SK-N-MC (cell line): Measurements from ENCODE around the gene STPG2.

Experiments used
- EZH2 ChIP-seq: fragments of 200-600 bp; sonication (generic); IDR thresholded peaks from one replicate; pipeline ENCODE4 v1.6.1; 2017; ENCODE audit warnings: antibody characterized with exemption
- FOXP2 ChIP-seq: optimal IDR thresholded peaks from 2 replicates; pipeline ENCODE3; 2011; ENCODE audit warnings: mild to moderate bottlenecking, moderate library complexity; ENCODE audit not compliant: insufficient read depth; ENCODE audit errors: extremely low read length, control extremely low read depth
- POLR2AphosphoS5 ChIP-seq: IDR thresholded peaks from 2 replicates; pipeline ENCODE4 v1.6.1; 2012; ENCODE audit warnings: mild to moderate bottlenecking, low read depth, low read length, borderline replicate concordance

DNA sequence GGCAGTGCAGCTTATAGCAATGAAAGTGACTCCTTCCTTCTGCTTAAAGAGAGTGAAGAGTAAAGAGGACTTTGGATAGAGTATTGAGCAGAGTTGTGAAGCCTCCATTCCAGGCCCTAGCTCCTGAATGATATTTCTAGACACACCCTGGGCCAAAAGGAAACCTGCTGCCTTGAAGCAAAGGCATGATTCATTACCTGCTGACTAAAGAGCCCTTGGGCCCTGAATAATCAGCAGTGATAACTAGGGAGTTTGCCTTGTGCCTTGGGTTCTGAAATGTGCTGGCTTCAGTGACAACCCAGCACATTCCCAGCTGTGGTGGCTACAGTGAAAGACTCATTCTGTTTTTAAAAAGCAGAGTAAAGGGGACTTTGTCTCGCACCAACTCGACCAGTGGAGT lies 49.2 kb downstream of the STPG2 start:
- no peak for TF ChIP-seq EZH2
- no peak for TF ChIP-seq POLR2AphosphoS5
- TF ChIP-seq FOXP2, result no peak
